Testis (tissue), 2 donors: ENCODE results near the gene SMIM36.

Source experiments
- CTCF ChIP-seq, 3 experiments: fragments of 450-650 bp in 2 of 3; fragments of 200-600 bp in 1 of 3; sonication (generic) in 1 of 3; IDR thresholded peaks; one replicate each; pipeline ENCODE4 v1.5.1; 2016 to 2019; ENCODE audit warnings: antibody characterized with exemption in 3 of 3, mild to moderate bottlenecking in 2 of 3, moderate library complexity in 1 of 3
- POLR2A ChIP-seq: fragments of 450-650 bp; IDR thresholded peaks from one replicate; pipeline ENCODE4 v1.6.1; 2017; ENCODE audit warnings: antibody characterized with exemption, mild to moderate bottlenecking, moderate library complexity

GRCh38 chr17:55533608-55534007 lies 22.4 kb upstream of the SMIM36 start:
- no peak for TF ChIP-seq POLR2A
- no peak for TF ChIP-seq CTCF (IDR thresholded peaks at IDR 0.05)
